ENCODE results near the gene TLR5. TPM values are rescaled to one million over a fixed set of nuclear protein-coding genes. Genes with fewer than 3 reads are reported as not detected.

TLR5 gene
- polyA plus RNA-seq, 1 experiment, result 0.02 TPM

GRCh38 chr1:223076362-223076761 lies 66.7 kb downstream of the TLR5 start:
- no peaks in the 10 kb centered on the region for H3K36me3 ChIP-seq (ENCODE audit: control insufficient read depth, insufficient read depth, low read length)
- TF ChIP-seq CTCF (IDR thresholded peaks at IDR 0.05; ENCODE audit: insufficient read depth, low read depth, low read length), result no peak
- no peak overlapping the region for H3K4me3 ChIP-seq (ENCODE audit: low read depth, low read length)
- no peak for DNase-seq (ENCODE audit: low read depth)
- ChIA-PET CTCF (interaction anchor here (0.5 to 1.4 kb wide), 3 partner anchors 11 to 38 kb away, joined by 3 to 4 read pairs (median 4); no protein-coding TSS in a partner anchor), POLR2A (no interaction called here)
- H3K27me3 ChIP-seq (ENCODE audit: control insufficient read depth, insufficient read depth, low read length), result peaks cover 11% of the 10 kb centered on the region

GRCh38 chr1:223075834-223076233 lies 67.2 kb downstream of the TLR5 start:
- H3K27me3 ChIP-seq (ENCODE audit: control insufficient read depth, insufficient read depth, low read length), result peaks cover 11% of the 10 kb centered on the region
- H3K36me3 ChIP-seq (ENCODE audit: control insufficient read depth, insufficient read depth, low read length), result no peaks in the 10 kb centered on the region
- no peak overlapping the region for H3K4me3 ChIP-seq (ENCODE audit: low read depth, low read length)
- DNase-seq (ENCODE audit: low read depth), result no peak
- no peak for TF ChIP-seq CTCF (IDR thresholded peaks at IDR 0.05; ENCODE audit: insufficient read depth, low read depth, low read length)
- ChIA-PET CTCF (interaction anchor here (1.4 kb wide), 1 partner anchor 14 kb away, joined by 4 read pairs; no protein-coding TSS in a partner anchor), POLR2A (no interaction called here)

- H3K4me3 ChIP-seq (ENCODE audit: low read depth, low read length), result no peak overlapping the region
- H3K27me3 ChIP-seq (ENCODE audit: control insufficient read depth, insufficient read depth, low read length), result peaks cover 11% of the 10 kb centered on the region
- no peak for DNase-seq (ENCODE audit: low read depth)
- no peak for TF ChIP-seq CTCF (IDR thresholded peaks at IDR 0.05; ENCODE audit: insufficient read depth, low read depth, low read length)
- ChIA-PET CTCF (interaction anchor here (1.0 kb wide), 1 partner anchor 49 kb away, joined by 3 read pairs; no protein-coding TSS in a partner anchor), POLR2A (interaction anchor here (0.9 kb wide), 1 partner anchor 279 kb away, joined by 3 read pairs; no protein-coding TSS in a partner anchor)
- no peaks in the 10 kb centered on the region for H3K36me3 ChIP-seq (ENCODE audit: control insufficient read depth, insufficient read depth, low read length)
These were observed 68.4 kb downstream of the TLR5 start for GRCh38 chr1:223074445-223075300.

GRCh38 chr1:223068900-223069665 lies 74.0 kb downstream of the TLR5 start:
- CTCF ChIA-PET, result interaction anchor here (0.7 to 1.2 kb wide), 3 partner anchors 11 to 21 kb away, joined by 3 to 7 read pairs (median 4); no protein-coding TSS in a partner anchor
- no peaks in the 10 kb centered on the region for H3K36me3 ChIP-seq (ENCODE audit: control insufficient read depth, insufficient read depth, low read length)
- H3K4me3 ChIP-seq (ENCODE audit: low read depth, low read length), result no peak overlapping the region
- DNase-seq (ENCODE audit: low read depth), result no peak
- peaks cover 8% of the 10 kb centered on the region for H3K27me3 ChIP-seq (ENCODE audit: control insufficient read depth, insufficient read depth, low read length)
- POLR2A ChIA-PET, result no interaction called here
- TF ChIP-seq CTCF (IDR thresholded peaks at IDR 0.05; ENCODE audit: insufficient read depth, low read depth, low read length), result no peak

GRCh38 chr1:223067914-223068313 lies 75.1 kb downstream of the TLR5 start:
- ChIA-PET POLR2A (no interaction called here), CTCF (interaction anchor here (0.6 to 1.1 kb wide), 3 partner anchors 14 to 20 kb away, joined by 3 to 4 read pairs (median 3); no protein-coding TSS in a partner anchor)
- no peak for DNase-seq (ENCODE audit: low read depth)
- peaks cover 6% of the 10 kb centered on the region for H3K27me3 ChIP-seq (ENCODE audit: control insufficient read depth, insufficient read depth, low read length)
- TF ChIP-seq CTCF (IDR thresholded peaks at IDR 0.05; ENCODE audit: insufficient read depth, low read depth, low read length), result no peak
- no peak overlapping the region for H3K4me3 ChIP-seq (ENCODE audit: low read depth, low read length)
- no peaks in the 10 kb centered on the region for H3K36me3 ChIP-seq (ENCODE audit: control insufficient read depth, insufficient read depth, low read length)
